ENCODE measurements around the gene PEX12.

PEX12 gene

DNA sequence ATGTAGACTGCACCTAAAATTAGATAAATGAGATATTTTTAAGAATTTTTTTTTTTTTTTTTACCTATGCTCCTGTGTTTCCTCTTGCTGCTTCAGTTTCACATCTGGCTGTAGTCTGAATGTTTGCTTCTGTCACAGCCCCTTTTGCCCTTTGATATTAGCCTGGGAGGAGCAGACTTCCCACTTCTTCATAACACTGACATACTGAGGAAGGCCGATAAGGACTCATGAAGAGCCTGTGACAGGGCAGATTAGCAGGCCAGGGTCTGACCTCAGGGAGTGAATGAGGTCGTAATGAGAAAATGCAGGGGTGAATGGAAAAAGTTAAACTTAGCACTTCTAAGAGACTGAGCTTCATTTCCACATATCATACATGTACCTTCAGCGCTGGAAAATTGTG, 17.7 kb downstream of the PEX12 start, which contains the start of gene SLFN14:
Gene SLFN14 (minus strand): TSS at position 117 of the 400 bp plus-strand sequence. CDS start 2,757 bp downstream, outside the sequence.
- Mint-ChIP-seq H3K4me3 (no peak within 1 kb of the TSS), H3K4me1 (peaks cover 5 to 12% of the 10 kb centered on the region in 2 donors), H3K27ac (no peak within 1 kb of the TSS), H3K9me3 (no peaks in the 10 kb centered on the region), H3K36me3 (no peaks in the 10 kb centered on the region), H3K27me3 (peaks cover 20 to 27% of the 10 kb centered on the region in 2 donors)
- no peak for DNase-seq
- ATAC-seq (replicated peaks), result peak; percentile 67 to 80

- ATAC-seq (replicated peaks) (no peak), DNase-seq (no peak)
- peaks cover 20 to 27% of the 10 kb centered on the region in 2 donors for H3K27me3 Mint-ChIP-seq
- H3K4me3 Mint-ChIP-seq, result no peak overlapping the region
- no peak overlapping the region for H3K27ac Mint-ChIP-seq
- H3K36me3 Mint-ChIP-seq, result no peaks in the 10 kb centered on the region
- peaks cover 5 to 12% of the 10 kb centered on the region in 2 donors for H3K4me1 Mint-ChIP-seq
- H3K9me3 Mint-ChIP-seq, result no peaks in the 10 kb centered on the region
Measured at GRCh38 chr17:35559495-35560210, 18.7 kb downstream of the PEX12 start.

GRCh38 chr17:35557353-35557752, 21.0 kb downstream of the PEX12 start:
- H3K36me3 Mint-ChIP-seq, result no peaks in the 10 kb centered on the region
- no peak for DNase-seq
- no peak overlapping the region for H3K27ac Mint-ChIP-seq
- peaks cover 5 to 12% of the 10 kb centered on the region in 2 donors for H3K4me1 Mint-ChIP-seq
- ATAC-seq (replicated peaks), result no peak
- H3K4me3 Mint-ChIP-seq, result no peak overlapping the region
- H3K9me3 Mint-ChIP-seq, result no peaks in the 10 kb centered on the region
- H3K27me3 Mint-ChIP-seq, result peaks cover 27% of the 10 kb centered on the region in 2 donors

DNA sequence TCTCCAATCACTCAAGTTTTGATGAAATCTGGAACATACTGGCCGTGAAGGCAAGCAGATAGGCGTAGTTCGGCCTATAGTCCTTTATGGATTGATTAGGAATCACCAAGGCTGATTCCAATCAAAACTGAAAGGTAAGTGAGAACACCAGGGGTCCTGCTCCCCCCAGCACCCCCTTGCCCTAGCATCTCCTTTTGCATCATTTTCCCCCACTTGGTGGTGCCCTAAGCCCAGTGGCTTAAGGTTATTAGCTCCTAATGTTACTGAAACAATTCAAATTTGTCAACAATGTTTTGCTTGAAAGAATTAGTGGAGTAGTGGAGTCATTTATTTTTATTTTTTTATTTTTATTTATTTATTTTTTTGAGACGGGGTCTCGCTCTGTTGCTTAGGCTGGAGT, 22.7 kb downstream of the PEX12 start:
- Mint-ChIP-seq H3K36me3 (no peaks in the 10 kb centered on the region), H3K27me3 (peaks cover 27% of the 10 kb centered on the region in 2 donors)
- ATAC-seq (replicated peaks), result no peak

DNA sequence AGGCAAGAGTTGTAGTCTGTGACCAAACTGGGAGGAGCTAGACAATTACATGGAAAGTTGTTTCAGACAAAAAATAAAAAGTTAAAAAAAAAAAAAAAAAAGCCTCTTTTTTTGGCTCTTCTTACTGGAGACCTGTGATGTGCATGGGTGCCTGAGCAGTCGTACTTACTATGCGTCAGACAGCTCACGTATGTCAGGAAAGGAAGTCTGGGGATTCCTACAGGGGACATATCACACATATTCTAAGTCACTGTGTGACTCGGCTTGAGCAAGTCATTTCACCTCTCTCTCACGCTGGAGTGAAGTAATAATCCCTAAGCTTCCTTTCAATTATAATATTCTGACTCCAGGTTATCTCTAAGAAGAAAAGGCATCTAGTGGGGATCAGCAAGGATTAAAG, 23.7 kb downstream of the PEX12 start:
- Mint-ChIP-seq H3K36me3 (no peaks in the 10 kb centered on the region), H3K27me3 (peaks cover 22 to 27% of the 10 kb centered on the region in 2 donors), H3K27ac (no peak overlapping the region), H3K4me3 (no peak overlapping the region), H3K9me3 (no peaks in the 10 kb centered on the region), H3K4me1 (peaks cover 0 to 1% of the 10 kb centered on the region in 2 donors)
- ATAC-seq (replicated peaks) (peak in 1 of 2 donors; percentile 76), DNase-seq (no peak)

More for the DNA sequence above, 22.7 kb downstream of the PEX12 start:
- Mint-ChIP-seq H3K4me3 (no peak overlapping the region), H3K4me1 (peaks cover 3 to 9% of the 10 kb centered on the region in 2 donors), H3K9me3 (no peaks in the 10 kb centered on the region), H3K27ac (no peak overlapping the region)
- DNase-seq, result no peak

GRCh38 chr17:35553310-35553709, 25.1 kb downstream of the PEX12 start:
- Mint-ChIP-seq H3K36me3 (no peaks in the 10 kb centered on the region), H3K4me3 (no peak overlapping the region), H3K9me3 (no peaks in the 10 kb centered on the region), H3K27me3 (peaks cover 13 to 21% of the 10 kb centered on the region in 2 donors), H3K4me1 (no peaks in the 10 kb centered on the region), H3K27ac (no peak overlapping the region)
- DNase-seq (no peak), ATAC-seq (replicated peaks) (no peak)

DNA sequence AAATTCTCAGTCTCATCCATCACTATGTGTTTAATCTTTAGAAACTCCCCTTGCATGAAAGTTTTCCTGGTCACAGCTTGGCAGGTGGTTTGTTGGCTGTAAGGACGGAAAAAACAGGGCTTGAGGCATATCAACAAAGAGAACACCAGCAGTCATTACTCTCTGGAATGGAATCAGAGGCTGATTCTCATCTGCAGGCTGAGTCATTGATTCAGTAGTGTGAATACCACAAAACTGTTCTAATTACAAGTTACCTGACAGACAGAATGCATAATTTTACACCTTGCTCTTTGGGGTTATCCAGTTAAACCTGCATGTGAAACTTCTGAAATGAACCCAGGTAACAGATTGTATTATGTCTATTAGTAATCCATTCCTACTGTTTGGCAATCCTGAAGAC, 29.4 kb downstream of the PEX12 start:
- ATAC-seq (replicated peaks) (no peak), DNase-seq (no peak)
- no peaks in the 10 kb centered on the region for H3K36me3 Mint-ChIP-seq
- H3K9me3 Mint-ChIP-seq, result no peaks in the 10 kb centered on the region
- H3K4me3 Mint-ChIP-seq, result no peak overlapping the region
- peaks cover 13 to 14% of the 10 kb centered on the region in 2 donors for H3K4me1 Mint-ChIP-seq
- no peak overlapping the region for H3K27ac Mint-ChIP-seq
- peaks cover 0 to 7% of the 10 kb centered on the region in 2 donors for H3K27me3 Mint-ChIP-seq

DNA sequence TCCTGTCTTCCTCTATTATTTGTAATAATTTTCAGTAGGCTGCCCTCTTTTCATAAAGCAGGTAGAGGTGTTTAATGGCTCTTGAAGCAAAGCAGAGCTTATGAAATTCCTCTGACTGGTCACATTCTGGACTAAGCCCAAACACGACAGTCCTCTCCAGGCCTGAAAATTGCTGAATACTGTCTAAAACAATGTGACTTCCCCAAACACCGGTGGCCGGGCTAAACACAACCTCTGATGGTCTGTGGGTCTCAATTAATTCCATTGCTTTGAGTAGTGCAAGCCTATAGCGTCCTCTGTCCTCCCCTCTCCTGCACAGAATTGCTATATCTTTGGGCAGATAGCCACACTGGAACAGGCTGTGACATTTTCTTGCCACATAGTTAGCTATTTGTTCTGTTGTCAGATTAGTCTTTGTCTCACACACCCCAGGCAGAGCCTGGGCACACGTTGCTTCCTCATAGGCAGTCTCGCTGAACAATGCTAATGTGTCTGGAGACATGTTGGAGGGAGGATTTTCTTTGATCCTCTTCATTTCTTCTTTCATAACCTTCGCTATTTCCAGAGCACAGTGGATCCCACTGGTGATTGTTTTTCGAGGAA, 30.1 kb downstream of the PEX12 start:
- Mint-ChIP-seq H3K4me3 (no peak overlapping the region), H3K27ac (no peak overlapping the region), H3K4me1 (peaks cover 16% of the 10 kb centered on the region in 2 donors), H3K36me3 (no peaks in the 10 kb centered on the region), H3K9me3 (no peaks in the 10 kb centered on the region), H3K27me3 (no peaks in the 10 kb centered on the region)
- no peak for ATAC-seq (replicated peaks)
- DNase-seq, result no peak

DNA sequence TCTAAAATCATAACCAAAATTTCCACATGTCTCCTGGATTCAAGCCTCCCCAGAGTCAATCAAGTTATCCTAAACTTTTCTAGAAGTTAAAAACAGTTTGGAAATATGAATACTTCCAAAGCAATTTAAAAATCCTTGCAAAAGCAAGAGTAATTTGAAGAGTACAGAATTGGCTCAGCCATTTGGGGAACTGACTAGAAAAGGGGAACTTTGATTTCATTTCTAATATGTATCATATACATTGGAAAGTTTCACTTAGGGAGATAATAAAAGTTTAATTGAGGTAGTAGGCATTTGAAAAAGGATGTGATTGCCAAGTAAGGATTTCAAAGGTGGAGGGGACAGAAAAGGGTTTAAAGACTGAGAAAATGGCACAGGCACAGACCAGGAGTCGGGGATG, 31.9 kb downstream of the PEX12 start:
- Mint-ChIP-seq H3K4me1 (peaks cover 19 to 27% of the 10 kb centered on the region in 2 donors), H3K36me3 (no peaks in the 10 kb centered on the region), H3K9me3 (no peaks in the 10 kb centered on the region), H3K27me3 (no peaks in the 10 kb centered on the region), H3K27ac (no peak overlapping the region), H3K4me3 (peak overlapping the region; percentile 9 to 23)
- no peak for DNase-seq
- ATAC-seq (replicated peaks), result peak; percentile 84 to 94

GRCh38 chr17:35545150-35545549, 33.2 kb downstream of the PEX12 start:
- no peaks in the 10 kb centered on the region for H3K27me3 Mint-ChIP-seq
- no peaks in the 10 kb centered on the region for H3K36me3 Mint-ChIP-seq
- ATAC-seq (replicated peaks) (no peak), DNase-seq (no peak)
- H3K4me3 Mint-ChIP-seq, result no peak overlapping the region
- H3K4me1 Mint-ChIP-seq, result peaks cover 25 to 36% of the 10 kb centered on the region in 2 donors
- H3K27ac Mint-ChIP-seq, result no peak overlapping the region
- no peaks in the 10 kb centered on the region for H3K9me3 Mint-ChIP-seq

GRCh38 chr17:35543856-35544255, 34.5 kb downstream of the PEX12 start:
- Mint-ChIP-seq H3K27me3 (no peaks in the 10 kb centered on the region), H3K4me3 (no peak overlapping the region), H3K9me3 (no peaks in the 10 kb centered on the region), H3K4me1 (peaks cover 30 to 49% of the 10 kb centered on the region in 2 donors), H3K27ac (no peak overlapping the region), H3K36me3 (no peaks in the 10 kb centered on the region)
- ATAC-seq (replicated peaks) (no peak), DNase-seq (no peak)

- no peak overlapping the region for H3K27ac Mint-ChIP-seq
- no peak overlapping the region for H3K4me3 Mint-ChIP-seq
Measured at GRCh38 chr17:35542990-35543389, 35.4 kb downstream of the PEX12 start.

GRCh38 chr17:35541434-35541833, 36.9 kb downstream of the PEX12 start:
- DNase-seq (no peak), ATAC-seq (replicated peaks) (no peak)
- peak overlapping the region; percentile 80 to 86 for H3K4me3 Mint-ChIP-seq
- H3K27ac Mint-ChIP-seq, result peak overlapping the region; percentile 59
- peaks cover 35 to 64% of the 10 kb centered on the region in 2 donors for H3K4me1 Mint-ChIP-seq
- H3K27me3 Mint-ChIP-seq, result no peaks in the 10 kb centered on the region
- no peaks in the 10 kb centered on the region for H3K9me3 Mint-ChIP-seq
- H3K36me3 Mint-ChIP-seq, result no peaks in the 10 kb centered on the region

More at GRCh38 chr17:35542990-35543389, 35.4 kb downstream of the PEX12 start:
- H3K9me3 Mint-ChIP-seq, result no peaks in the 10 kb centered on the region
- DNase-seq, result no peak
- peaks cover 31 to 56% of the 10 kb centered on the region in 2 donors for H3K4me1 Mint-ChIP-seq
- no peaks in the 10 kb centered on the region for H3K27me3 Mint-ChIP-seq
- ATAC-seq (replicated peaks), result no peak
- H3K36me3 Mint-ChIP-seq, result no peaks in the 10 kb centered on the region

- peak overlapping the region; percentile 80 to 86 for H3K4me3 Mint-ChIP-seq
- H3K27me3 Mint-ChIP-seq, result no peaks in the 10 kb centered on the region
- peak overlapping the region; percentile 95 for H3K27ac Mint-ChIP-seq
- H3K36me3 Mint-ChIP-seq, result no peaks in the 10 kb centered on the region
- no peaks in the 10 kb centered on the region for H3K9me3 Mint-ChIP-seq
- H3K4me1 Mint-ChIP-seq, result peaks cover 30 to 58% of the 10 kb centered on the region in 2 donors
- ATAC-seq (replicated peaks) (peak; percentile 81), DNase-seq (peak; percentile 47)
Measured at GRCh38 chr17:35540589-35541404, 37.6 kb downstream of the PEX12 start.

Measured in stimulated activated naive B cell treated with anti-CD40 and anti-IgM and Interleukin-4, amounts not matched to agents 10 μg/mL and 1 μg/mL and 100 μg/mL, for 72 hours (primary cell).